HepG2 (cell line): ENCODE results near the gene COLQ. TPM values are rescaled to one million over a fixed set of nuclear protein-coding genes. Genes with fewer than 3 reads are reported as not detected.

Source experiments
- FOXM1 ChIP-seq: sonication (generic); formaldehyde crosslinking; IDR thresholded peaks from 2 replicates; pipeline ENCODE4 v1.5.0; 2020; ENCODE audit warnings: missing genetic modification reagents
- HMGXB4 ChIP-seq, 2 experiments: sonication (generic) in 1 of 2; formaldehyde crosslinking in 1 of 2; IDR thresholded peaks; 2 replicates each; pipeline versions ENCODE4 v1.4.0 to v1.6.1; 2018 to 2020; ENCODE audit warnings: missing genetic modification reagents in 2 of 2, borderline replicate concordance in 1 of 2, low read depth in 1 of 2, mild to moderate bottlenecking in 1 of 2, missing biosample characterization in 1 of 2
- MAX ChIP-seq: IDR thresholded peaks from 2 replicates; pipeline ENCODE4 v1.6.1; 2012; ENCODE audit warnings: inconsistent platforms
- NFATC3 ChIP-seq: sonication (generic); formaldehyde crosslinking; IDR thresholded peaks from 2 replicates; pipeline ENCODE4 v1.5.1; 2020; ENCODE audit warnings: mild to moderate bottlenecking, missing genetic modification reagents
- NR2C2 ChIP-seq: sonication (generic); formaldehyde crosslinking; IDR thresholded peaks from 2 replicates; pipeline ENCODE4 v1.4.0; 2020; ENCODE audit warnings: missing genetic modification reagents, mild to moderate bottlenecking, moderate library complexity, borderline replicate concordance
- ZBTB38 ChIP-seq: sonication (generic); formaldehyde crosslinking; IDR thresholded peaks from 2 replicates; pipeline ENCODE4 v1.5.1; 2020; ENCODE audit warnings: mild to moderate bottlenecking, missing genetic modification reagents
- ZKSCAN8 ChIP-seq: IDR thresholded peaks from 2 replicates; pipeline ENCODE4 v1.6.1; 2016; ENCODE audit warnings: borderline replicate concordance, missing genetic modification reagents, missing compliant biosample characterization
- ZNF160 ChIP-seq: sonication (generic); formaldehyde crosslinking; IDR thresholded peaks from 2 replicates; pipeline ENCODE4 v1.8.0; 2022; ENCODE audit warnings: mild to moderate bottlenecking, inconsistent platforms, missing genetic modification reagents
- ZNF282 ChIP-seq: fragments of 450-650 bp; IDR thresholded peaks from 2 replicates; pipeline ENCODE4 v1.6.1; 2018; ENCODE audit not compliant: partially characterized antibody
- ZNF326 ChIP-seq: sonication (generic); formaldehyde crosslinking; IDR thresholded peaks from 2 replicates; pipeline ENCODE4 v1.4.0; 2020; ENCODE audit warnings: missing genetic modification reagents, borderline replicate concordance
- ZNF44 ChIP-seq: sonication (generic); formaldehyde crosslinking; IDR thresholded peaks from 2 replicates; pipeline ENCODE4 v1.5.1; 2020; ENCODE audit warnings: mild to moderate bottlenecking, missing genetic modification reagents
- ZNF607 ChIP-seq: sonication (generic); formaldehyde crosslinking; IDR thresholded peaks from 2 replicates; pipeline ENCODE4 v1.5.1; 2020; ENCODE audit warnings: missing genetic modification reagents, mild to moderate bottlenecking, borderline replicate concordance
- ZNF781 ChIP-seq: sonication (generic); formaldehyde crosslinking; IDR thresholded peaks from 2 replicates; pipeline ENCODE4 v1.5.1; 2020; ENCODE audit warnings: borderline replicate concordance, mild to moderate bottlenecking, missing genetic modification reagents; ENCODE audit errors: not compliant biosample characterization
- polyA plus RNA-seq, 8 experiments: library from polyadenylated mRNA; depleted of rRNA in 3 of 8; stranded (reverse) in 7 of 8; unstranded in 1 of 8; fragments of >200 nt; fragmentation: Illumina TruSeq in 4 of 8; extraction: Trizol in 4 of 8; gene quantifications; 2 replicates each; pipeline versions ENCODE4 v1.2.1 to v1.2.3, GENCODE V29; 2011 to 2016; ENCODE audit warnings: low read depth in 4 of 8, missing spikeins in 1 of 8, mixed read lengths in 1 of 8; ENCODE audit not compliant: insufficient read depth in 1 of 8
- total RNA-seq, 5 experiments: library from RNA; depleted of rRNA; stranded (reverse); fragments of >200 nt; fragmentation: Illumina TruSeq; extraction: Trizol; gene quantifications; 2 replicates each; pipeline ENCODE4 v1.2.3, GENCODE V29; 2016; ENCODE audit warnings: low read depth in 1 of 5
- TF ChIP-seq, protein P1 (sequence below): sonication (generic); formaldehyde crosslinking; IDR thresholded peaks from 2 replicates; pipeline ENCODE4 v1.4.0; 2020; ENCODE audit warnings: missing genetic modification reagents, borderline replicate concordance
- TF ChIP-seq, protein P2 (sequence below): sonication (generic); formaldehyde crosslinking; IDR thresholded peaks from 2 replicates; pipeline ENCODE4 v1.9.0; 2021; ENCODE audit warnings: missing genetic modification reagents, borderline replicate concordance
- TF ChIP-seq, protein P3 (sequence below): sonication (generic); formaldehyde crosslinking; IDR thresholded peaks from 2 replicates; pipeline ENCODE4 v1.4.0; 2020; ENCODE audit warnings: low read depth, missing genetic modification reagents

The COLQ gene
- total and polyA plus RNA-seq, 2 of the 13 experiments (the other 11 are each of a cell fraction or from before 2014, with no cell fraction given): 0.31 to 0.46 TPM

- TF ChIP-seq NFATC3 (CRISPR knock-in tag): 0 out of 2 replicates have a peak, but pooled peaks have one; percentile 71
- TF ChIP-seq, protein P1, sequence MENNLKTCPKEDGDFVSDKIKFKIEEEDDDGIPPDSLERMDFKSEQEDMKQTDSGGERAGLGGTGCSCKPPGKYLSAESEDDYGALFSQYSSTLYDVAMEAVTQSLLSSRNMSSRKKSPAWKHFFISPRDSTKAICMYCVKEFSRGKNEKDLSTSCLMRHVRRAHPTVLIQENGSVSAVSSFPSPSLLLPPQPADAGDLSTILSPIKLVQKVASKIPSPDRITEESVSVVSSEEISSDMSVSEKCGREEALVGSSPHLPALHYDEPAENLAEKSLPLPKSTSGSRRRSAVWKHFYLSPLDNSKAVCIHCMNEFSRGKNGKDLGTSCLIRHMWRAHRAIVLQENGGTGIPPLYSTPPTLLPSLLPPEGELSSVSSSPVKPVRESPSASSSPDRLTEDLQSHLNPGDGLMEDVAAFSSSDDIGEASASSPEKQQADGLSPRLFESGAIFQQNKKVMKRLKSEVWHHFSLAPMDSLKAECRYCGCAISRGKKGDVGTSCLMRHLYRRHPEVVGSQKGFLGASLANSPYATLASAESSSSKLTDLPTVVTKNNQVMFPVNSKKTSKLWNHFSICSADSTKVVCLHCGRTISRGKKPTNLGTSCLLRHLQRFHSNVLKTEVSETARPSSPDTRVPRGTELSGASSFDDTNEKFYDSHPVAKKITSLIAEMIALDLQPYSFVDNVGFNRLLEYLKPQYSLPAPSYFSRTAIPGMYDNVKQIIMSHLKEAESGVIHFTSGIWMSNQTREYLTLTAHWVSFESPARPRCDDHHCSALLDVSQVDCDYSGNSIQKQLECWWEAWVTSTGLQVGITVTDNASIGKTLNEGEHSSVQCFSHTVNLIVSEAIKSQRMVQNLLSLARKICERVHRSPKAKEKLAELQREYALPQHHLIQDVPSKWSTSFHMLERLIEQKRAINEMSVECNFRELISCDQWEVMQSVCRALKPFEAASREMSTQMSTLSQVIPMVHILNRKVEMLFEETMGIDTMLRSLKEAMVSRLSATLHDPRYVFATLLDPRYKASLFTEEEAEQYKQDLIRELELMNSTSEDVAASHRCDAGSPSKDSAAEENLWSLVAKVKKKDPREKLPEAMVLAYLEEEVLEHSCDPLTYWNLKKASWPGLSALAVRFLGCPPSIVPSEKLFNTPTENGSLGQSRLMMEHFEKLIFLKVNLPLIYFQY (CRISPR knock-in tag): no peak
- TF ChIP-seq, protein P2, sequence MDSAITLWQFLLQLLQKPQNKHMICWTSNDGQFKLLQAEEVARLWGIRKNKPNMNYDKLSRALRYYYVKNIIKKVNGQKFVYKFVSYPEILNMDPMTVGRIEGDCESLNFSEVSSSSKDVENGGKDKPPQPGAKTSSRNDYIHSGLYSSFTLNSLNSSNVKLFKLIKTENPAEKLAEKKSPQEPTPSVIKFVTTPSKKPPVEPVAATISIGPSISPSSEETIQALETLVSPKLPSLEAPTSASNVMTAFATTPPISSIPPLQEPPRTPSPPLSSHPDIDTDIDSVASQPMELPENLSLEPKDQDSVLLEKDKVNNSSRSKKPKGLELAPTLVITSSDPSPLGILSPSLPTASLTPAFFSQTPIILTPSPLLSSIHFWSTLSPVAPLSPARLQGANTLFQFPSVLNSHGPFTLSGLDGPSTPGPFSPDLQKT (CRISPR knock-in tag): no peak
- no peak for TF ChIP-seq ZKSCAN8 (CRISPR knock-in tag)
- no peak for TF ChIP-seq ZBTB38
- TF ChIP-seq ZNF282: no peak
- TF ChIP-seq ZNF607: no peak
- TF ChIP-seq FOXM1 (CRISPR knock-in tag): no peak
- TF ChIP-seq ZNF44: no peak
- TF ChIP-seq ZNF326 (CRISPR knock-in tag): no peak
- TF ChIP-seq HMGXB4 (CRISPR knock-in tag; IDR thresholded peaks at IDR 0.05; ENCODE audit: borderline replicate concordance in 1 of 2, low read depth in 1 of 2): peak; percentile 64 to 69
- TF ChIP-seq, protein P3, sequence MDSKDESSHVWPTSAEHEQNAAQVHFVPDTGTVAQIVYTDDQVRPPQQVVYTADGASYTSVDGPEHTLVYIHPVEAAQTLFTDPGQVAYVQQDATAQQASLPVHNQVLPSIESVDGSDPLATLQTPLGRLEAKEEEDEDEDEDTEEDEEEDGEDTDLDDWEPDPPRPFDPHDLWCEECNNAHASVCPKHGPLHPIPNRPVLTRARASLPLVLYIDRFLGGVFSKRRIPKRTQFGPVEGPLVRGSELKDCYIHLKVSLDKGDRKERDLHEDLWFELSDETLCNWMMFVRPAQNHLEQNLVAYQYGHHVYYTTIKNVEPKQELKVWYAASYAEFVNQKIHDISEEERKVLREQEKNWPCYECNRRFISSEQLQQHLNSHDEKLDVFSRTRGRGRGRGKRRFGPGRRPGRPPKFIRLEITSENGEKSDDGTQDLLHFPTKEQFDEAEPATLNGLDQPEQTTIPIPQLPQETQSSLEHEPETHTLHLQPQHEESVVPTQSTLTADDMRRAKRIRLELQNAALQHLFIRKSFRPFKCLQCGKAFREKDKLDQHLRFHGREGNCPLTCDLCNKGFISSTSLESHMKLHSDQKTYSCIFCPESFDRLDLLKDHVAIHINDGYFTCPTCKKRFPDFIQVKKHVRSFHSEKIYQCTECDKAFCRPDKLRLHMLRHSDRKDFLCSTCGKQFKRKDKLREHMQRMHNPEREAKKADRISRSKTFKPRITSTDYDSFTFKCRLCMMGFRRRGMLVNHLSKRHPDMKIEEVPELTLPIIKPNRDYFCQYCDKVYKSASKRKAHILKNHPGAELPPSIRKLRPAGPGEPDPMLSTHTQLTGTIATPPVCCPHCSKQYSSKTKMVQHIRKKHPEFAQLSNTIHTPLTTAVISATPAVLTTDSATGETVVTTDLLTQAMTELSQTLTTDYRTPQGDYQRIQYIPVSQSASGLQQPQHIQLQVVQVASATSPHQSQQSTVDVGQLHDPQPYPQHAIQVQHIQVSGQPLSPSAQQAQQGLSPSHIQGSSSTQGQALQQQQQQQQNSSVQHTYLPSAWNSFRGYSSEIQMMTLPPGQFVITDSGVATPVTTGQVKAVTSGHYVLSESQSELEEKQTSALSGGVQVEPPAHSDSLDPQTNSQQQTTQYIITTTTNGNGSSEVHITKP (CRISPR knock-in tag): no peak
- peak; percentile 48 for TF ChIP-seq ZNF781
- TF ChIP-seq ZNF160 (CRISPR knock-in tag): 0 out of 2 replicates have a peak, but pooled peaks have one; percentile 67
- peak; percentile 73 for TF ChIP-seq MAX
- peak; percentile 81 for TF ChIP-seq NR2C2
These were observed 94.2 kb downstream of the COLQ start, which contains the start of the genes EAF1 and METTL6 (continued) for GRCh38 chr3:15427182-15427880.
